HEK293 (cell line): ENCODE results near the gene TUFM.

Source experiments
- MZF1 ChIP-seq: fragments of 450-650 bp; formaldehyde crosslinking; IDR thresholded peaks from 2 replicates; pipeline ENCODE4 v1.5.1; 2017; ENCODE audit warnings: missing biosample characterization, missing genetic modification characterization, borderline replicate concordance
- TCF7L2 ChIP-seq: IDR thresholded peaks from 2 replicates; pipeline ENCODE4 v1.6.1; 2011; ENCODE audit warnings: low read depth, mild to moderate bottlenecking, inconsistent platforms, low read length, moderate library complexity, borderline replicate concordance
- TF ChIP-seq, protein P1 (sequence below): fragments of 450-650 bp; formaldehyde crosslinking; IDR thresholded peaks from 2 replicates; pipeline ENCODE4 v1.5.1; 2016; ENCODE audit warnings: missing biosample characterization, missing genetic modification characterization
- TF ChIP-seq, protein P2 (sequence below): fragments of 450-650 bp; formaldehyde crosslinking; IDR thresholded peaks from 2 replicates; pipeline ENCODE4 v1.5.1; 2016; ENCODE audit warnings: missing biosample characterization, missing genetic modification characterization
- TF ChIP-seq, protein P3 (sequence below): fragments of 450-650 bp; formaldehyde crosslinking; IDR thresholded peaks from 2 replicates; pipeline ENCODE4 v1.5.1; 2016; ENCODE audit warnings: missing biosample characterization, missing genetic modification characterization
- TF ChIP-seq, protein P4 (sequence below): fragments of 450-650 bp; formaldehyde crosslinking; IDR thresholded peaks from 2 replicates; pipeline ENCODE4 v1.5.1; 2016; ENCODE audit warnings: missing biosample characterization, missing genetic modification characterization

DNA sequence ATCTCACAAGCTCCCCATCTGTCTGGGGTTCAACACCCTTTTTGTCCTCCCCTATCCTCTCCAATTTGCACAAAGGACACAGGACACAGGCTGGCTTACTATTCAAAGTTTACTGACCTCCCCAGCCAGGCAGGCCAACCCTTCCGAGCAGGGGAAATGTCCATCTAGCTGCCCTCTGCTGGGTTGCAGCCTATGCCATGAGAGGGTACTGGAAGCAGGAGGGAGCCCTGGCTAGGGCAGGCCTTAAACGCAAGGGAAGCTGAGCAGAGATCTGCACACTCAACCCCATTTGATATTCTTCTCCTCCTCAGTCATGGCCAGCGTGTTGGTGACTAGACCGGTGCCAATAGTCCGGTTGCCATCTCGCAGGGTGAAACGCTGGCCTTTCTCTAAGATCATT lies 3.5 kb downstream of the TUFM start:
- TF ChIP-seq, protein P1, sequence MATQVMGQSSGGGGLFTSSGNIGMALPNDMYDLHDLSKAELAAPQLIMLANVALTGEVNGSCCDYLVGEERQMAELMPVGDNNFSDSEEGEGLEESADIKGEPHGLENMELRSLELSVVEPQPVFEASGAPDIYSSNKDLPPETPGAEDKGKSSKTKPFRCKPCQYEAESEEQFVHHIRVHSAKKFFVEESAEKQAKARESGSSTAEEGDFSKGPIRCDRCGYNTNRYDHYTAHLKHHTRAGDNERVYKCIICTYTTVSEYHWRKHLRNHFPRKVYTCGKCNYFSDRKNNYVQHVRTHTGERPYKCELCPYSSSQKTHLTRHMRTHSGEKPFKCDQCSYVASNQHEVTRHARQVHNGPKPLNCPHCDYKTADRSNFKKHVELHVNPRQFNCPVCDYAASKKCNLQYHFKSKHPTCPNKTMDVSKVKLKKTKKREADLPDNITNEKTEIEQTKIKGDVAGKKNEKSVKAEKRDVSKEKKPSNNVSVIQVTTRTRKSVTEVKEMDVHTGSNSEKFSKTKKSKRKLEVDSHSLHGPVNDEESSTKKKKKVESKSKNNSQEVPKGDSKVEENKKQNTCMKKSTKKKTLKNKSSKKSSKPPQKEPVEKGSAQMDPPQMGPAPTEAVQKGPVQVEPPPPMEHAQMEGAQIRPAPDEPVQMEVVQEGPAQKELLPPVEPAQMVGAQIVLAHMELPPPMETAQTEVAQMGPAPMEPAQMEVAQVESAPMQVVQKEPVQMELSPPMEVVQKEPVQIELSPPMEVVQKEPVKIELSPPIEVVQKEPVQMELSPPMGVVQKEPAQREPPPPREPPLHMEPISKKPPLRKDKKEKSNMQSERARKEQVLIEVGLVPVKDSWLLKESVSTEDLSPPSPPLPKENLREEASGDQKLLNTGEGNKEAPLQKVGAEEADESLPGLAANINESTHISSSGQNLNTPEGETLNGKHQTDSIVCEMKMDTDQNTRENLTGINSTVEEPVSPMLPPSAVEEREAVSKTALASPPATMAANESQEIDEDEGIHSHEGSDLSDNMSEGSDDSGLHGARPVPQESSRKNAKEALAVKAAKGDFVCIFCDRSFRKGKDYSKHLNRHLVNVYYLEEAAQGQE (tag by site-specific recombination): no peak
- TF ChIP-seq, protein P2, sequence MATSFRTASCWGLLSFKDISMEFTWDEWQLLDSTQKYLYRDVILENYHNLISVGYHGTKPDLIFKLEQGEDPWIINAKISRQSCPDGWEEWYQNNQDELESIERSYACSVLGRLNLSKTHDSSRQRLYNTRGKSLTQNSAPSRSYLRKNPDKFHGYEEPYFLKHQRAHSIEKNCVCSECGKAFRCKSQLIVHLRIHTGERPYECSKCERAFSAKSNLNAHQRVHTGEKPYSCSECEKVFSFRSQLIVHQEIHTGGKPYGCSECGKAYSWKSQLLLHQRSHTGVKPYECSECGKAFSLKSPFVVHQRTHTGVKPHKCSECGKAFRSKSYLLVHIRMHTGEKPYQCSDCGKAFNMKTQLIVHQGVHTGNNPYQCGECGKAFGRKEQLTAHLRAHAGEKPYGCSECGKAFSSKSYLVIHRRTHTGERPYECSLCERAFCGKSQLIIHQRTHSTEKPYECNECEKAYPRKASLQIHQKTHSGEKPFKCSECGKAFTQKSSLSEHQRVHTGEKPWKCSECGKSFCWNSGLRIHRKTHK (tag by site-specific recombination): no peak
- TF ChIP-seq, protein P3, sequence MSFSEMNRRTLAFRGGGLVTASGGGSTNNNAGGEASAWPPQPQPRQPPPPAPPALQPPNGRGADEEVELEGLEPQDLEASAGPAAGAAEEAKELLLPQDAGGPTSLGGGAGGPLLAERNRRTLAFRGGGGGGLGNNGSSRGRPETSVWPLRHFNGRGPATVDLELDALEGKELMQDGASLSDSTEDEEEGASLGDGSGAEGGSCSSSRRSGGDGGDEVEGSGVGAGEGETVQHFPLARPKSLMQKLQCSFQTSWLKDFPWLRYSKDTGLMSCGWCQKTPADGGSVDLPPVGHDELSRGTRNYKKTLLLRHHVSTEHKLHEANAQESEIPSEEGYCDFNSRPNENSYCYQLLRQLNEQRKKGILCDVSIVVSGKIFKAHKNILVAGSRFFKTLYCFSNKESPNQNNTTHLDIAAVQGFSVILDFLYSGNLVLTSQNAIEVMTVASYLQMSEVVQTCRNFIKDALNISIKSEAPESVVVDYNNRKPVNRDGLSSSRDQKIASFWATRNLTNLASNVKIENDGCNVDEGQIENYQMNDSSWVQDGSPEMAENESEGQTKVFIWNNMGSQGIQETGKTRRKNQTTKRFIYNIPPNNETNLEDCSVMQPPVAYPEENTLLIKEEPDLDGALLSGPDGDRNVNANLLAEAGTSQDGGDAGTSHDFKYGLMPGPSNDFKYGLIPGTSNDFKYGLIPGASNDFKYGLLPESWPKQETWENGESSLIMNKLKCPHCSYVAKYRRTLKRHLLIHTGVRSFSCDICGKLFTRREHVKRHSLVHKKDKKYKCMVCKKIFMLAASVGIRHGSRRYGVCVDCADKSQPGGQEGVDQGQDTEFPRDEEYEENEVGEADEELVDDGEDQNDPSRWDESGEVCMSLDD (tag by site-specific recombination): no peak
- TF ChIP-seq TCF7L2 (no peak), MZF1 (tag by site-specific recombination) (no peak)
- TF ChIP-seq, protein P4, sequence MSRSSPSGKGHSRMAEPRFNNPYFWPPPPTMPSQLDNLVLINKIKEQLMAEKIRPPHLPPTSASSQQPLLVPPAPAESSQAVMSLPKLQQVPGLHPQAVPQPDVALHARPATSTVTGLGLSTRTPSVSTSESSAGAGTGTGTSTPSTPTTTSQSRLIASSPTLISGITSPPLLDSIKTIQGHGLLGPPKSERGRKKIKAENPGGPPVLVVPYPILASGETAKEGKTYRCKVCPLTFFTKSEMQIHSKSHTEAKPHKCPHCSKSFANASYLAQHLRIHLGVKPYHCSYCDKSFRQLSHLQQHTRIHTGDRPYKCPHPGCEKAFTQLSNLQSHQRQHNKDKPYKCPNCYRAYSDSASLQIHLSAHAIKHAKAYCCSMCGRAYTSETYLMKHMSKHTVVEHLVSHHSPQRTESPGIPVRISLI (tag by site-specific recombination): no peak
